IPS-15b (cell line): ENCODE data around the gene NAT14.
"Not testable (repeated sequence)": the region's sequence is repeated elsewhere in the genome, so short reads cannot be mapped to it uniquely, and the experiment has no call there.

Source experiments
- H3K27me3 ChIP-seq: one replicate; pipeline ENCODE4 v1.6.1; 2013; ENCODE audit warnings: low read length; ENCODE audit not compliant: control insufficient read depth, insufficient read depth
- H3K36me3 ChIP-seq: one replicate; pipeline ENCODE4 v1.6.1; 2013; ENCODE audit warnings: low read length; ENCODE audit not compliant: control insufficient read depth, insufficient read depth
- H3K4me1 ChIP-seq: one replicate; pipeline ENCODE4 v1.6.1; 2013; ENCODE audit warnings: mild to moderate bottlenecking, low read length; ENCODE audit not compliant: control insufficient read depth, insufficient read depth
- H3K4me3 ChIP-seq: one replicate; pipeline ENCODE4 v1.5.1; 2013; ENCODE audit warnings: low read depth, low read length
- H3K9ac ChIP-seq: one replicate; pipeline ENCODE4 v1.6.1; 2013; ENCODE audit warnings: low read depth, mild to moderate bottlenecking, low read length
- H3K9me3 ChIP-seq: one replicate; pipeline ENCODE4 v1.6.1; 2013; ENCODE audit warnings: mild to moderate bottlenecking, low read length; ENCODE audit not compliant: control insufficient read depth, insufficient read depth

The NAT14 gene

GRCh38 chr19:55444646-55445045 is 40.3 kb upstream of the NAT14 start:
- Histone ChIP-seq H3K4me1 (peaks cover 6% of the 10 kb centered on the region), H3K36me3 (no peaks in the 10 kb centered on the region), H3K4me3 (no peak overlapping the region), H3K9me3 (no peaks in the 10 kb centered on the region), H3K27me3 (peaks cover 86% of the 10 kb centered on the region), H3K9ac (no peak overlapping the region)

- Histone ChIP-seq H3K4me3 (no peak overlapping the region), H3K27me3 (peaks cover 89% of the 10 kb centered on the region), H3K4me1 (peaks cover 4% of the 10 kb centered on the region), H3K36me3 (no peaks in the 10 kb centered on the region), H3K9ac (no peak overlapping the region), H3K9me3 (no peaks in the 10 kb centered on the region)
Measured at GRCh38 chr19:55446060-55446459, 38.9 kb upstream of the NAT14 start.

- Histone ChIP-seq H3K36me3 (no peaks in the 10 kb centered on the region), H3K9me3 (no peaks in the 10 kb centered on the region), H3K4me1 (no peaks in the 10 kb centered on the region), H3K9ac (no peak overlapping the region), H3K27me3 (peaks cover 90% of the 10 kb centered on the region), H3K4me3 (no peak overlapping the region)
Measured at GRCh38 chr19:55447421-55448174, 37.4 kb upstream of the NAT14 start.

- peaks cover 85% of the 10 kb centered on the region for H3K27me3 ChIP-seq
- H3K4me1 ChIP-seq, H3K9me3 ChIP-seq, H3K9ac ChIP-seq, H3K4me3 ChIP-seq, H3K36me3 ChIP-seq: not testable (repeated sequence)
Measured at GRCh38 chr19:55448175-55448490, 36.9 kb upstream of the NAT14 start.

GRCh38 chr19:55449469-55449868 is 35.5 kb upstream of the NAT14 start:
- Histone ChIP-seq H3K4me1 (no peaks in the 10 kb centered on the region), H3K4me3 (no peak overlapping the region), H3K9me3 (no peaks in the 10 kb centered on the region), H3K36me3 (peaks cover 4% of the 10 kb centered on the region), H3K27me3 (peaks cover 71% of the 10 kb centered on the region), H3K9ac (no peak overlapping the region)

GRCh38 chr19:55451163-55451964 is 33.6 kb upstream of the NAT14 start:
- no peaks in the 10 kb centered on the region for H3K9me3 ChIP-seq
- H3K27me3 ChIP-seq: peaks cover 55% of the 10 kb centered on the region
- H3K36me3 ChIP-seq: peaks cover 11% of the 10 kb centered on the region
- H3K4me1 ChIP-seq: no peaks in the 10 kb centered on the region
- no peak overlapping the region for H3K9ac ChIP-seq
- H3K4me3 ChIP-seq: peak overlapping the region; percentile 47

- H3K27me3 ChIP-seq: peaks cover 47% of the 10 kb centered on the region
- no peaks in the 10 kb centered on the region for H3K4me1 ChIP-seq
- H3K9ac ChIP-seq: no peak overlapping the region
- H3K4me3 ChIP-seq: peak overlapping the region; percentile 47
- H3K36me3 ChIP-seq: peaks cover 16% of the 10 kb centered on the region
- no peaks in the 10 kb centered on the region for H3K9me3 ChIP-seq
Measured at GRCh38 chr19:55451965-55452748, 32.8 kb upstream of the NAT14 start.

GRCh38 chr19:55452749-55453346 is 32.1 kb upstream of the NAT14 start:
- peak overlapping the region; percentile 47 for H3K4me3 ChIP-seq
- H3K27me3 ChIP-seq: peaks cover 40% of the 10 kb centered on the region
- H3K9me3 ChIP-seq: no peaks in the 10 kb centered on the region
- no peak overlapping the region for H3K9ac ChIP-seq
- H3K4me1 ChIP-seq: no peaks in the 10 kb centered on the region
- H3K36me3 ChIP-seq: peaks cover 16% of the 10 kb centered on the region

- Histone ChIP-seq H3K9me3 (no peaks in the 10 kb centered on the region), H3K27me3 (peaks cover 32% of the 10 kb centered on the region), H3K9ac (no peak overlapping the region), H3K4me1 (no peaks in the 10 kb centered on the region), H3K4me3 (no peak overlapping the region), H3K36me3 (peaks cover 16% of the 10 kb centered on the region)
Measured at GRCh38 chr19:55453511-55454260, 31.3 kb upstream of the NAT14 start.

GRCh38 chr19:55454787-55455243 is 30.2 kb upstream of the NAT14 start:
- Histone ChIP-seq H3K4me3 (no peak overlapping the region), H3K9me3 (no peaks in the 10 kb centered on the region), H3K36me3 (peaks cover 16% of the 10 kb centered on the region), H3K27me3 (peaks cover 20% of the 10 kb centered on the region), H3K9ac (no peak overlapping the region), H3K4me1 (peaks cover 2% of the 10 kb centered on the region)
